Embryonic facial prominence (tissue), 1 donor: ENCODE measurements around the gene SRRM4.

Experiments used
- DNase-seq: peaks from one replicate; pipeline ENCODE4 v3.0.0-alpha.2; 2016; ENCODE audit errors: extremely low spot score

Gene SRRM4

DNA sequence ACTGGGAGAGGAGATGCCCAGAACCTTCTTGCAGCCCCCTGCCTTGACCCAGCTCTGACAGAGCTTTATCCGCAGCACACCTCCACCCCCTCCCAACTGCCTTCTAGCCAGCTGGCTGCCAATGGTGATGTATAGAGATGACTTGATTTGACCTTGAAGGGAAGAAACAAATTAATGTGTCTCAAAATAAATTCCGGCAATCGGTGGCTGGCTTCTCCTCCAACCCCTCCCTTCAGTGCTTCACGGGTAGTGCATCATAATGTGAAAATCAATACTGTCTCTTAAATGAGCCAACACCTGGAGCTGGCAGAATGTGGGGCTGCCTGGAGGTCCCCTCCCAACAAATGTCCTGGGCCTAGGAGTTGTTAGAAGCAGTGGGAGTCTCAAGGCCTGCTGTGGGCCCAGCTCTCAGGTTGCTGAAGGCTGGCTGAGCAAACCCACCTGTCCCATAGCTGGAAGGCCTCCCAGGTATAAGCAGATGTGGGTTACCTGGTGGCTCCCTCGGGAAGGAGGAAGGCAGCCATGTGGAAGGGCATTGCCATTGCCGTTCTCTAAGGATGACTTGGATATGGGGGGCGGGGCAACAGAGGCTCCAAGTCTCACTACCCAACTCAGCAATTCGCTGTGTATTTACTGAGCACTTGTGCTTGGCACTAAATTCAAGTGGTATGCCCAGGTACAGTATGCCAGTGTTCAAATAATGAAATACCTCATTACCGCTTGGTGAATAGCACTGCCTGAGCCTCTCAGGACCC is 220.6 kb downstream of the SRRM4 start:
- DNase-seq, result no peak

GRCh38 chr12:119202544-119202943 is 221.2 kb downstream of the SRRM4 start:
- no peak for DNase-seq

DNA sequence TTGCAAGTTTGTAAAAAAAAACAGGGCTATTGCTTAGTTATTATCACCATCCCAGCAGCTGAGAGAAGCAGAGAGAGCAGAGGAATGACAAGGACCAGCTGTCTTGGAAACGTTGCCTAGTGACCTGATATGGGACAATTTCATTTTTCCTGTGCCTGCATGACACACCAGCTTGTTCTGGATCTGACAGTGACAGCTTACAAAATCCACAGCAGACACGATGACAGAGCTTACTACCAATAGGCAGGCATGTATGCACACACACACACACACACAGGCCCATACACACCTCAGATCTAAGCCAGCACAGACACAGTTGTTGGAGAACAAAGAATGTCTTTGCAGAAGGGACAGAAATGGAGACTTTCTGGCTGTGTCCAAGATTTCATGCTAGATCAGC is 222.8 kb downstream of the SRRM4 start:
- DNase-seq, result no peak

DNA sequence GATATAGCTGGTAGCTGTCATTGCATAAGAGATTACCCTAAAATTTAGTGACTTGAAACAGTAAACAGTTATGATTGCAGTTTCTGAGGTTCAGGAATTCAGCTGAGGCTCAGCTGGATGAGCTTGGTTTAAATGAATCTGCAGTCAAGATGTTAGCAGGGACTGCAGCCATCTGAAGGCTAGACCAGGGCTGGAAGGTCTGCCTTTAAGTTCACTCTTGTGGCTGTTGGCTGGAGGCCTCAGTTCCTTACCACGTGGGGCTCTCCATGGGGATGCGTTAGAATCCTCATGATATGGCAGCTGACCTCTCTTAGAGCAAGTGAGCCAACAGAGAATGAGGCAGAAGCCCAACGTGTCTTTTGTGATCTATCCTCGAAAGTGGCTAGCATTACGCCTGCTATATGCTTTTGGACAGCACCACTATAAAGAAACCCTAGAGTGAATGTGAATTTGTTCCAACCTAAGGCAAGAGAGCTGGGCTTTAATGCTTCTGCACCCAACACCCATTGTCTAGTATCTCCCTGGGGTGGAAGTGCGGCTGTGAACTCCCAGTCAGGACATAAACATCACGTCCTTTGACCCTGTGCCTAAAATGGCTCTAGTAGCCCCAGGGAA is 223.4 kb downstream of the SRRM4 start:
- no peak for DNase-seq

DNA sequence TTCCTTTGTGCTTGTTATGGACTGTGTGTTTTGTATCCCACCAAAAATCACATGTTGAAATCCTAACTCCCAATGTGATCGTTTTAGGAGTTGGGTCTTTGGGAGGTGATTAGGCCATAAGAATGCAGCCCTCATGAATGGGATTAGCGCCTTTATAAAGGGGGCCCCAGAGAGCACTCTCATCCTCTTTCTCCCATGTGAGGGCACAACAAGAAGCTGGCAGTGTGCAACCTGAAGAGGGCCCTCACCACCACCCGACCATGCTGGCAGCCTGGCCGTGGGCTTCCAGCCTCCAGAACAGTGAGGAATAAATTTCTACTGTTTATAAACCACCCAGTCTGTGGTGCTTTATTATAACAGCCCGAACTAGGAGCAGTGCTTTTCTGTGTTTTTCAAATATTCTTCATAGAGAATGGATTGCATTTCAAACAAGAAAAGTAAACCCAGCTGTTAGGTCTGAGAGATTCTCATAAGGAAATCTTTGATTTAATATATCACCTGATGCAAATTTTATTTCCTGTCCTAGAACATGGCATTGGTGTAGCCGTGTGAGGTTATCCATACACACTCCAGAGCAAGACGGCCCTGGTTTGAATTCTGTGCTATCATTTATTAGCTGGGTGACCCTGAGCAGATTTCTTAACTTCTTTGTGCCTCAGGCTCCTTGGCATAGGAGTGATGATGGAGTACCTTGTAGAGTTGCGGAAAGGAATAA is 225.2 kb downstream of the SRRM4 start:
- no peak for DNase-seq

DNA sequence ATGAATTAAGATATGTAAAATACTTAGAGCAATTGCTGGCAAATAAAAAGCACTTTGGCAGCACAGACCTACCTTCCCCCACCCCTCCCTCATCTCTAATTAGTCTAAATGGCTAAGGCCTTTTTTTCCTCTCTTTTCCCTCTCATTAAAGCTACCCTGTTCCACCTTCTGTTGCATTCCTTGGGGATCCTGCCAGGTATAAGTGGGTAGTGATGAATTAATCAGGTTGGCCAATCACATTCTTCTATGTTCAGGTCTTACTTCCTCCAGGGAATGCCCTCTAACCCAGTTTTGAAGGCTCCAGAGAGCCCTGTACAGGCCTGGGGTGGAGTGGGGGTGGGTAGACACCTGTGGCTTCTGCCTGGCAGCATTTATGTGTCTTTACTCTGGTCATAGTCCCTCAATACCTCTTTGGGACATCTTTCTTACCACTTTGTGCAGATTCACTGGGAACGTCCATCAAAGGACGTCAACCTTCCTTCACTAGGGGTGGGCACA is 225.8 kb downstream of the SRRM4 start:
- no peak for DNase-seq

DNA sequence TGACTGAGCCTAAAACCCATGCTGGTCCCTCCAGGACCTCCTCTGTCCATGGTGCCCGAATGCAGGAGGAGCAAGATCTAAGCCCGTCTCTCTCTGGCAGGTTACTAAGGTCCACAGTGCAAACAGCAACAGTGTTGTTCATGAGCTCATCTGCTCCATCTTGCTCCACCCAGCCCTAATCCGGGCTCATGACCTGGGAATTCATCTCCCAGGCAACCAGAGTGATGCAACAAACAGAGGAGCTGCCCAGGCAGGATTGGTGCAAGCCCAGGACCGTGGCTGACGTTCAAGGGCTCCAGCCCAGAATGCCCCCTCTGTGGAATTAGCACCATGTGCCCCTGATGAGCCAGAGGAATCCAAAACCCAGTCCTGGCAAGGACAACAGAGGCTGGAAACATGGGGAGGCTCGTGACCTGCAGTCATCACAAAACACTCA is 227.3 kb downstream of the SRRM4 start:
- no peak for DNase-seq

DNA sequence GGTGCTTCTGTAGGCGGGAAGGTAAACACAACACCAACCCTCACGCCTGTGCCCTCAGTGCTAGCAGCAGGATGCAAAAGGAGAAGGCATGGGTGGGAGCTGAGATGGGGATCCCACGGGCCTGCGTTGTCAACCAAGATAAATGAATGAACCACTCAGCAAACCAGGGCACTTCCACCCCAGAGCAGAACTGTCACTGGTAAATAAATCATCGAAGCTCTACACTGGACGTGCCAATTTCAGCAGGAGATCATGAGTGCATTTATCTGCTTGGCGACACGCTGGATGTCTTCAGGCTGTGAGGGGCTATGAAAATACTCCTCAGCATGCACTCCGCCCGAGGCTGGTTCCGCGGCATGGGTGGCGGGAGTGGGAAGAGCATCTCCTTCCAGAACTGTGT is 230.5 kb downstream of the SRRM4 start:
- no peak for DNase-seq
